Endothelial cell of umbilical vein (primary cell): ENCODE measurements around the gene MANBA. TPM values are rescaled to one million over a fixed set of nuclear protein-coding genes. Genes with fewer than 3 reads are reported as not detected.

Experiments used
- BruUV-seq: library from RNA; stranded (reverse); fragments of 400-500 nt; replicated peaks from 2 replicates; lab custom pipeline; 2021; lab: Mats Ljungman, UMichigan
- CTCF ChIA-PET: fragments of 300-600, 350-600 bp; sonication (Branson Sonifier 250); formaldehyde crosslinking; loops from one replicate; lab custom pipeline; 2021; ENCODE audit warnings: antibody characterized with exemption, inconsistent platforms; lab: Charles Lee
- POLR2A ChIA-PET: fragments of 300-600, 350-600 bp; sonication (Branson Sonifier 250); formaldehyde crosslinking; loops from one replicate; lab custom pipeline; 2021; ENCODE audit warnings: antibody characterized with exemption, inconsistent platforms; lab: Charles Lee
- DNase-seq: peaks from one replicate; pipeline ENCODE4 v3.0.0-alpha.2; 2011; ENCODE audit warnings: low read depth, low spot score
- FAIRE-seq: peaks from 2 replicates; lab custom pipeline; 2011; peaks lifted over from hg19 to GRCh38; lab: Jason Lieb, UNC
- H2AFZ ChIP-seq: 2 replicates; pipeline ENCODE4 v1.6.0; 2012; ENCODE audit warnings: low read depth, low read length, control low read depth, inconsistent platforms
- H3K27ac ChIP-seq: 2 replicates; pipeline ENCODE4 v1.5.1; 2011; ENCODE audit warnings: low read depth, mild to moderate bottlenecking, control low read depth, low read length, moderate library complexity; ENCODE audit not compliant: insufficient read depth
- H3K27me3 ChIP-seq, 2 experiments: 2 replicates each; pipeline versions ENCODE4 v1.6.0 to v1.6.1; 2011; ENCODE audit warnings: low read length in 2 of 2, mixed read lengths in 1 of 2; ENCODE audit not compliant: control insufficient read depth in 2 of 2, insufficient read depth in 2 of 2
- H3K36me3 ChIP-seq, 2 experiments: 2 replicates in 1 of 2; 3 replicates in 1 of 2; pipeline ENCODE4 v1.5.1; 2011; ENCODE audit warnings: low read length in 2 of 2, mild to moderate bottlenecking in 1 of 2, moderate library complexity in 1 of 2; ENCODE audit not compliant: control insufficient read depth in 2 of 2, insufficient read depth in 2 of 2; ENCODE audit errors: extremely low read depth in 1 of 2
- H3K4me1 ChIP-seq: 3 replicates; pipeline ENCODE4 v1.5.1; 2011; ENCODE audit warnings: mild to moderate bottlenecking, low read length; ENCODE audit not compliant: control insufficient read depth, insufficient read depth; ENCODE audit errors: extremely low read depth
- H3K4me2 ChIP-seq: 2 replicates; pipeline ENCODE4 v1.6.1; 2011; ENCODE audit warnings: low read length, control low read depth, mixed read lengths; ENCODE audit not compliant: insufficient read depth
- H3K4me3 ChIP-seq, 3 experiments: fragments of 200-600 bp in 1 of 3; sonication (generic), shearing (Covaris generic) in 1 of 3; replicated peaks in 1 of 3; 2 replicates each; pipeline ENCODE4 v1.5.1; 2011 to 2016; ENCODE audit warnings: control low read depth in 3 of 3, low read length in 3 of 3, mild to moderate bottlenecking in 2 of 3, inconsistent platforms in 1 of 3, low read depth in 1 of 3, moderate library complexity in 1 of 3; ENCODE audit not compliant: insufficient read depth in 1 of 3
- H3K79me2 ChIP-seq: 2 replicates; pipeline ENCODE4 v1.6.0; 2012; ENCODE audit warnings: low read length, inconsistent platforms; ENCODE audit not compliant: control insufficient read depth, insufficient read depth
- H3K9ac ChIP-seq: replicated peaks from 2 replicates; pipeline ENCODE3; 2011; ENCODE audit warnings: low read length, control low read depth; ENCODE audit not compliant: insufficient read depth; ENCODE audit errors: extremely low read depth
- H3K9me1 ChIP-seq: replicated peaks from 3 replicates; pipeline ENCODE4 v1.6.0; 2011; ENCODE audit warnings: mild to moderate bottlenecking, low read length; ENCODE audit not compliant: control insufficient read depth, insufficient read depth; ENCODE audit errors: extremely low read depth
- H3K9me3 ChIP-seq: replicated peaks from 2 replicates; pipeline ENCODE4 v1.5.1; 2012; ENCODE audit warnings: low read length, inconsistent platforms; ENCODE audit not compliant: control insufficient read depth, insufficient read depth
- H4K20me1 ChIP-seq: replicated peaks from 2 replicates; pipeline ENCODE3; 2011; ENCODE audit warnings: mild to moderate bottlenecking, low read length; ENCODE audit not compliant: control insufficient read depth, insufficient read depth; ENCODE audit errors: extremely low read depth
- CTCF ChIP-seq, 2 donors: IDR thresholded peaks; 1 replicate in 1 of 2; 2 replicates in 1 of 2; pipeline ENCODE4 v1.5.1; 2011; ENCODE audit warnings: low read length in 2 of 2, mild to moderate bottlenecking in 2 of 2, moderate library complexity in 2 of 2, control low read depth in 1 of 2, inconsistent platforms in 1 of 2, low read depth in 1 of 2; ENCODE audit not compliant: insufficient read depth in 1 of 2; ENCODE audit errors: extremely low read depth in 1 of 2
- EZH2 ChIP-seq: IDR thresholded peaks from 2 replicates; pipeline ENCODE4 v1.6.1; 2012; ENCODE audit warnings: borderline replicate concordance, low read depth, mild to moderate bottlenecking, moderate library complexity, low read length, inconsistent platforms; ENCODE audit not compliant: severe bottlenecking
- FOS ChIP-seq: IDR thresholded peaks from 2 replicates; pipeline ENCODE4 v1.6.1; 2011; ENCODE audit warnings: mild to moderate bottlenecking, low read length, moderate library complexity, borderline replicate concordance; ENCODE audit not compliant: insufficient read depth
- GATA2 ChIP-seq: IDR thresholded peaks from 2 replicates; pipeline ENCODE4 v1.7.0; 2011; ENCODE audit warnings: low read depth, mild to moderate bottlenecking, moderate library complexity, mixed read lengths, low read length; ENCODE audit not compliant: insufficient read length, insufficient read depth
- JUN ChIP-seq: IDR thresholded peaks from 2 replicates; pipeline ENCODE4 v1.6.1; 2011; ENCODE audit warnings: borderline replicate concordance, low read depth; ENCODE audit not compliant: insufficient read length, insufficient read depth
- MYC ChIP-seq: IDR thresholded peaks from one replicate; pipeline ENCODE4 v1.6.1; 2011; ENCODE audit warnings: mild to moderate bottlenecking, low read depth, low read length
- POLR2A ChIP-seq: IDR thresholded peaks from 2 replicates; pipeline ENCODE4 v1.6.1; 2012; ENCODE audit warnings: low read depth, mild to moderate bottlenecking, control low read depth, low read length
- POLR2AphosphoS5 ChIP-seq: IDR thresholded peaks from 2 replicates; pipeline ENCODE4 v1.6.1; 2012; ENCODE audit warnings: low read depth, mild to moderate bottlenecking, control low read depth, low read length, moderate library complexity; ENCODE audit not compliant: insufficient read depth
- dilution Hi-C: fragments of 300-500 bp; cut with MboI; formaldehyde crosslinking; loops from one replicate; pipeline ENCODE4 v1.15.0; 2019; ENCODE audit warnings: low sequenced_read_pairs; ENCODE audit not compliant: extremely low pct_ligation_motif_present
- intact Hi-C: fragments of 100-400 bp; cut with micrococcal nuclease; formaldehyde crosslinking; loops from one replicate; pipeline ENCODE4 v1.10.0; 2022
- polyA plus RNA-seq, 4 experiments: library from polyadenylated mRNA; depleted of rRNA in 3 of 4; stranded (reverse) in 3 of 4; unstranded in 1 of 4; fragments of >200 nt; gene quantifications; 2 replicates each; pipeline versions ENCODE4 v1.2.1 to v1.2.3, GENCODE V29; 2011 to 2012; ENCODE audit warnings: missing spikeins in 1 of 4
- total RNA-seq: library from RNA; stranded (reverse); gene quantifications from 2 replicates; pipeline ENCODE4 v1.2.3, GENCODE V29; 2021
- TF ChIP-seq, protein P1 (sequence below): IDR thresholded peaks from 2 replicates; pipeline ENCODE4 v1.6.1; 2011; ENCODE audit not compliant: insufficient read depth, insufficient read length

Gene MANBA
- total and polyA plus RNA-seq, 2 donors (not counting 3 experiments of a cell fraction or from before 2014, with no cell fraction given) = 5.6 to 7.7 TPM

- FAIRE-seq = no peak
- Histone ChIP-seq H2AFZ (no peak overlapping the region), H3K9ac (no peak overlapping the region), H3K9me3 (no peaks in the 10 kb centered on the region), H3K4me3 (no peak overlapping the region), H3K36me3 (peaks cover 14 to 27% of the 10 kb centered on the region in 2 experiments), H3K27ac (no peak overlapping the region), H3K27me3 (no peaks in the 10 kb centered on the region), H4K20me1 (no peaks in the 10 kb centered on the region), H3K9me1 (no peaks in the 10 kb centered on the region), H3K4me1 (no peaks in the 10 kb centered on the region), H3K4me2 (no peak overlapping the region), H3K79me2 (no peaks in the 10 kb centered on the region)
- dilution Hi-C loops (no loop called here), intact Hi-C loops (no loop called here)
- TF ChIP-seq CTCF (IDR thresholded peaks at IDR 0.05; ENCODE audit: extremely low read depth in 1 of 2, insufficient read depth in 1 of 2, low read depth in 1 of 2, low read length in 2 of 2) (no peak), EZH2 (no peak), GATA2 (no peak), POLR2AphosphoS5 (no peak), POLR2A (no peak), JUN (no peak), MYC (no peak), FOS (no peak)
- TF ChIP-seq, protein P1, sequence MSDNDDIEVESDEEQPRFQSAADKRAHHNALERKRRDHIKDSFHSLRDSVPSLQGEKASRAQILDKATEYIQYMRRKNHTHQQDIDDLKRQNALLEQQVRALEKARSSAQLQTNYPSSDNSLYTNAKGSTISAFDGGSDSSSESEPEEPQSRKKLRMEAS = no peak
- POLR2A ChIA-PET = interaction anchor here (0.7 kb wide), 1 partner anchor 234 kb away, joined by 3 read pairs; no protein-coding TSS in a partner anchor
- DNase-seq = no peak
- BruUV-seq = no TSS peak
- CTCF ChIA-PET = interaction anchor here (0.5 to 1.5 kb wide), 3 partner anchors 15 to 175 kb away, joined by 3 to 6 read pairs (median 5); no protein-coding TSS in a partner anchor
Observed at GRCh38 chr4:102606261-102606660, 154.5 kb downstream of the MANBA start.
